Upper lobe of left lung (tissue), 6 donors: ENCODE data around the gene MOCS2. TPM values are rescaled to one million over a fixed set of nuclear protein-coding genes. Genes with fewer than 3 reads are reported as not detected.
A peak's percentile ranks its signal among the peaks of the same experiment; 100 is the strongest.

Experiments used
- ATAC-seq, 2 donors: fragments of 200-7000 bp; cut with Tn5 transposase; one replicate each; pipeline ENCODE4 v1.9.1; 2022; ENCODE audit warnings: mild to moderate bottlenecking in 2 of 2, moderate library complexity in 2 of 2; ENCODE audit not compliant: low FRiP score in 2 of 2
- DNase-seq, 2 donors: peaks; one replicate each; pipeline ENCODE4 v3.0.0-alpha.2; 2019 to 2020
- H3K27ac ChIP-seq, 4 donors: fragments of 200-600 bp; sonication (generic); one replicate each; pipeline ENCODE4 v1.5.1; 2016 to 2019
- H3K27me3 ChIP-seq, 4 donors: fragments of 200-600 bp; sonication (generic); one replicate each; pipeline ENCODE4 v1.5.1; 2017 to 2019
- H3K36me3 ChIP-seq, 4 donors: fragments of 200-600 bp; sonication (generic); one replicate each; pipeline ENCODE4 v1.5.1; 2016 to 2019
- H3K4me1 ChIP-seq, 4 donors: fragments of 200-600 bp; sonication (generic); one replicate each; pipeline ENCODE4 v1.5.1; 2018 to 2019
- H3K4me3 ChIP-seq, 4 donors: fragments of 200-600 bp; sonication (generic); one replicate each; pipeline ENCODE4 v1.5.1; 2017 to 2019; ENCODE audit warnings: mild to moderate bottlenecking in 2 of 4, moderate library complexity in 1 of 4
- H3K9me3 ChIP-seq, 4 donors: fragments of 200-600 bp; sonication (generic); one replicate each; pipeline ENCODE4 v1.5.1; 2018 to 2019
- CTCF ChIP-seq, 6 experiments: fragments of 450-650 bp in 4 of 6; fragments of 200-600 bp in 2 of 6; sonication (generic) in 2 of 6; IDR thresholded peaks; one replicate each; pipeline ENCODE4 v1.5.1; 2016 to 2019; ENCODE audit warnings: antibody characterized with exemption in 6 of 6
- EP300 ChIP-seq, 4 donors: sonication (generic); formaldehyde crosslinking; IDR thresholded peaks; one replicate each; pipeline ENCODE4 v1.5.1; 2017; ENCODE audit warnings: antibody characterized with exemption in 4 of 4, control low read depth in 2 of 4
- POLR2A ChIP-seq, 4 donors: fragments of 450-650 bp; IDR thresholded peaks; one replicate each; pipeline ENCODE4 v1.5.1; 2016 to 2017; ENCODE audit warnings: antibody characterized with exemption in 4 of 4, mild to moderate bottlenecking in 2 of 4
- POLR2AphosphoS5 ChIP-seq, 2 donors: sonication (generic); formaldehyde crosslinking; IDR thresholded peaks; one replicate each; pipeline ENCODE4 v1.5.1; 2017; ENCODE audit warnings: antibody characterized with exemption in 2 of 2
- WGBS, 2 donors: methylation state at CpG; one replicate each; pipeline ENCODE4 v1.1.5; 2017 to 2018; 5-methylcytosine and 5-hydroxymethylcytosine counted together
- total RNA-seq, 6 donors: library from RNA; depleted of rRNA in 4 of 6; stranded (reverse); fragments of >200 nt in 4 of 6; gene quantifications; one replicate each; pipeline versions ENCODE4 v1.1.0 to v1.2.1, GENCODE V29; 2016 to 2021
- donor health status: DM: no; HTN: no; CAD: no; lungs with moderate emphysema.
- donor health status: DM: no; HTN: yes; CAD: no; lungs with severe emphysema.

Gene MOCS2
- total RNA-seq, 6 donors from 2014 or later = 21.5 to 65.7 (median 27.0) TPM

- Histone ChIP-seq H3K9me3 (no peaks in the 10 kb centered on the region), H3K4me1 (no peaks in the 10 kb centered on the region), H3K36me3 (no peaks in the 10 kb centered on the region), H3K27ac (no peak overlapping the region), H3K27me3 (no peaks in the 10 kb centered on the region), H3K4me3 (no peak overlapping the region)
- DNase-seq = no peak
- ATAC-seq = no peak
- TF ChIP-seq CTCF (IDR thresholded peaks at IDR 0.05) = no peak
- TF ChIP-seq EP300 (IDR thresholded peaks at IDR 0.05) = no peak
- 52 to 75% methylated on average over 1 of the region's 1 CpG for WGBS, 2 donors
These were observed 17.6 kb upstream of the MOCS2 start for GRCh38 chr5:53127107-53127506.

- Histone ChIP-seq H3K4me3 (no peak overlapping the region), H3K9me3 (no peaks in the 10 kb centered on the region), H3K27ac (no peak overlapping the region), H3K27me3 (no peaks in the 10 kb centered on the region), H3K4me1 (no peaks in the 10 kb centered on the region), H3K36me3 (no peaks in the 10 kb centered on the region)
- ATAC-seq (no peak), DNase-seq (no peak)
- TF ChIP-seq CTCF (IDR thresholded peaks at IDR 0.05) (no peak), POLR2AphosphoS5 (IDR thresholded peaks at IDR 0.05) (no peak), EP300 (IDR thresholded peaks at IDR 0.05) (no peak), POLR2A (IDR thresholded peaks at IDR 0.05) (no peak)
- WGBS, 2 donors = 92 to 98% methylated on average over 3 of the region's 3 CpGs
These were observed 17.0 kb upstream of the MOCS2 start for GRCh38 chr5:53126521-53126920.

- Histone ChIP-seq H3K27ac (no peak overlapping the region), H3K4me1 (no peaks in the 10 kb centered on the region), H3K27me3 (no peaks in the 10 kb centered on the region)
These were observed 14.1 kb upstream of the MOCS2 start for GRCh38 chr5:53123702-53124101.

GRCh38 chr5:53120165-53120564 lies 10.6 kb upstream of the MOCS2 start:
- no peaks in the 10 kb centered on the region for H3K4me1 ChIP-seq
- H3K9me3 ChIP-seq = no peaks in the 10 kb centered on the region
- no peaks in the 10 kb centered on the region for H3K36me3 ChIP-seq
- WGBS, 2 donors = 96 to 100% methylated on average over 1 of the region's 1 CpG
- H3K4me3 ChIP-seq = no peak overlapping the region
- H3K27me3 ChIP-seq = no peaks in the 10 kb centered on the region
- H3K27ac ChIP-seq = no peak overlapping the region
- DNase-seq (no peak), ATAC-seq (no peak)
- TF ChIP-seq EP300 (IDR thresholded peaks at IDR 0.05) (no peak), POLR2A (IDR thresholded peaks at IDR 0.05) (no peak), POLR2AphosphoS5 (IDR thresholded peaks at IDR 0.05) (no peak), CTCF (IDR thresholded peaks at IDR 0.05) (no peak)

More at GRCh38 chr5:53123702-53124101, 14.1 kb upstream of the MOCS2 start:
- H3K36me3 ChIP-seq = no peaks in the 10 kb centered on the region
- no peaks in the 10 kb centered on the region for H3K9me3 ChIP-seq
- ATAC-seq (no peak), DNase-seq (no peak)
- no peak overlapping the region for H3K4me3 ChIP-seq
- TF ChIP-seq CTCF (IDR thresholded peaks at IDR 0.05) = peak in 1 of 6 experiments; percentile 14
- no peak for TF ChIP-seq POLR2AphosphoS5 (IDR thresholded peaks at IDR 0.05)

GRCh38 chr5:53118879-53119278 lies 9.3 kb upstream of the MOCS2 start:
- no peak for TF ChIP-seq EP300 (IDR thresholded peaks at IDR 0.05)
- no peak for TF ChIP-seq POLR2AphosphoS5 (IDR thresholded peaks at IDR 0.05)
- TF ChIP-seq POLR2A (IDR thresholded peaks at IDR 0.05) = no peak
- no peak for TF ChIP-seq CTCF (IDR thresholded peaks at IDR 0.05)

More at GRCh38 chr5:53118879-53119278, 9.3 kb upstream of the MOCS2 start:
- ATAC-seq (no peak), DNase-seq (no peak)
- Histone ChIP-seq H3K27me3 (no peaks in the 10 kb centered on the region), H3K9me3 (no peaks in the 10 kb centered on the region), H3K27ac (no peak overlapping the region), H3K4me1 (no peaks in the 10 kb centered on the region), H3K4me3 (no peak overlapping the region), H3K36me3 (no peaks in the 10 kb centered on the region)
- 89 to 93% methylated on average over 5 of the region's 5 CpGs for WGBS, 2 donors
